Pancreas (tissue), 10 donors: ENCODE data around the gene MALRD1. TPM values are rescaled to one million over a fixed set of nuclear protein-coding genes. Genes with fewer than 3 reads are reported as not detected.

Experiments
- ATAC-seq, 4 donors: fragments of 200-7000 bp; cut with Tn5 transposase; one replicate each; pipeline versions ENCODE4 v1.8.0 to v1.9.1; 2020; ENCODE audit warnings: mild to moderate bottlenecking in 4 of 4, moderate library complexity in 4 of 4
- DNase-seq, 6 donors: peaks; one replicate each; pipeline ENCODE4 v3.0.0-alpha.2; 2020
- FAIRE-seq: peaks from 2 replicates; lab custom pipeline; 2012; peaks lifted over from hg19 to GRCh38; lab: Jason Lieb, UNC
- H3K27ac ChIP-seq, 4 donors: fragments of 200-600 bp; sonication (generic); 1 replicate in 3 of 4; 2 replicates in 1 of 4; pipeline versions ENCODE4 v1.5.0 to v1.8.0; 2020
- H3K27me3 ChIP-seq, 4 donors: fragments of 200-600 bp; one replicate each; pipeline ENCODE4 v1.8.0; 2021
- H3K36me3 ChIP-seq, 3 donors: fragments of 200-600 bp; sonication (generic) in 1 of 3; one replicate each; pipeline versions ENCODE4 v1.5.0 to v1.8.0; 2020 to 2021
- H3K4me1 ChIP-seq, 3 donors: fragments of 200-600 bp; one replicate each; pipeline ENCODE4 v1.8.0; 2021
- H3K4me3 ChIP-seq, 4 donors: fragments of 200-600 bp; sonication (generic) in 2 of 4; one replicate each; pipeline versions ENCODE4 v1.5.0 to v1.8.0; 2020 to 2021
- H3K9me3 ChIP-seq, 4 donors: fragments of 200-600 bp; one replicate each; pipeline ENCODE4 v1.8.0; 2021
- WGBS, 2 donors: extraction: QIAGEN DNeasy Blood & Tissue Kit; methylation state at CpG; one replicate each; pipeline ENCODE4 v1.1.7; 2013; 5-methylcytosine and 5-hydroxymethylcytosine counted together
- intact Hi-C, 3 donors: fragments of 100-400 bp; cut with DNase I; formaldehyde crosslinking; loops; one replicate each; pipeline versions ENCODE4 v1.11.1 to v1.14.2; 2022
- polyA plus RNA-seq, 2 donors: library from polyadenylated mRNA; stranded (reverse); fragments of 200-250 nt; gene quantifications; one replicate each; pipeline ENCODE4 v1.2.3, GENCODE V29; 2013
- total RNA-seq, 6 donors: library from RNA; stranded (reverse); fragmentation: NEBNext Ultra II Directional in 4 of 6; extraction: Animal tissue kit (Norgen Biotek cat#: 25700) in 4 of 6; gene quantifications; one replicate each; pipeline versions ENCODE4 v1.2.1 to v1.2.4, GENCODE V29; 2021 to 2023
- TF ChIP-seq, protein P1 (sequence below), 4 donors: fragments of 200-600 bp; sonication (generic) in 3 of 4; IDR thresholded peaks; one replicate each; pipeline versions ENCODE4 v1.5.0 to v1.8.0; 2021; ENCODE audit warnings: antibody characterized with exemption in 4 of 4
- donor health status: healthy with polysubstance abuse.
- donor health status: DM: no; HTN: no; CAD: no; lungs with moderate emphysema.
- donor health status: DM: no; HTN: no; CAD: no.
- donor health status: control.
- donor health status: control.
- donor health status: Bipolar disorder and iron deficiency.
- donor health status: DM: yes; HTN: yes; CAD: no.
- donor health status: DM: no; HTN: no; CAD: no.
- donor health status: DM: no; HTN: no; CAD: no.
- donor health status: DM: yes; HTN: yes; CAD: no.

Gene MALRD1
- total and polyA plus RNA-seq, 8 donors: 0.13 to 0.87 (median 0.31) TPM; not detected in 5

DNA sequence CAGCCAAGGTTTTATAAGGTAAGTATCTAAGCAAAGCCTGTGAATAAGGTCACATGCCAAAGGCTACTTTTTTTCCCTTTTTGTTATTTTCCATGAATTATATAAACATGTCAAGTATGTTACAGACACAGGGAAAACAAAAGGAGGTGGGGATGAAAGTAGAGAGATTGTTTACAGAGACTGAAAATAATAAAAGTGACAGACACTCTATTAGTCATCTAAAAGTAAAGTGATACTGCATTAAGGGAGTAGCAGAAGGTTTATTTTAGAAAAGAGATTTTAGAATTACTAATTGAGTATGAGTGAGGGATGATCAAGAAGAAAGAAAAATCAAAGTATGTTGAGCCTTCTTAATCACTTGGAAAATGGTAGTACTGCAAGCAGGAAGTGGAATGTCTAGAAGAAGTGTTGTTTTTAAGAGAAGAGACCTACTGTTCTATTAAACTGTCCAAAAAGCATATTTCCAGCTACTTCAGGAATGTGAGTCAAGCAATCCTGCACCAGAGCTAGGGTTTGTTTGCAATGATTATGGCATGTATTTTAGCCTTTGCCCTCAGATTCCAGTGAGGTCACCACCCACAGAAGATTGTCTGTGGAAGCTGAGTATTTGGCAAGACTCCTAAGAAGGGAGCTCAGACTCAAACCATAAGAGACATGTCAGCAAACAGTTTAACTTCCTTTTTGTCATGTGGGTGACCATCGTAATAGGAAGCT, 589.7 kb downstream of the MALRD1 start:
- ATAC-seq (peak in 3 of 4 donors; percentile 52 to 87 (median 86)), DNase-seq (peak in 1 of 6 donors; percentile 24), FAIRE-seq (peak; percentile 74)
- Histone ChIP-seq H3K36me3 (no peaks in the 10 kb centered on the region), H3K27me3 (no peaks in the 10 kb centered on the region), H3K27ac (peak overlapping the region in 1 of 4 donors; percentile 50), H3K4me3 (no peak overlapping the region), H3K4me1 (no peaks in the 10 kb centered on the region), H3K9me3 (no peaks in the 10 kb centered on the region)
- intact Hi-C loops: no loop called here
- 34 to 52% methylated on average over 1 of the region's 1 CpG for WGBS, 2 donors
- TF ChIP-seq, protein P1, sequence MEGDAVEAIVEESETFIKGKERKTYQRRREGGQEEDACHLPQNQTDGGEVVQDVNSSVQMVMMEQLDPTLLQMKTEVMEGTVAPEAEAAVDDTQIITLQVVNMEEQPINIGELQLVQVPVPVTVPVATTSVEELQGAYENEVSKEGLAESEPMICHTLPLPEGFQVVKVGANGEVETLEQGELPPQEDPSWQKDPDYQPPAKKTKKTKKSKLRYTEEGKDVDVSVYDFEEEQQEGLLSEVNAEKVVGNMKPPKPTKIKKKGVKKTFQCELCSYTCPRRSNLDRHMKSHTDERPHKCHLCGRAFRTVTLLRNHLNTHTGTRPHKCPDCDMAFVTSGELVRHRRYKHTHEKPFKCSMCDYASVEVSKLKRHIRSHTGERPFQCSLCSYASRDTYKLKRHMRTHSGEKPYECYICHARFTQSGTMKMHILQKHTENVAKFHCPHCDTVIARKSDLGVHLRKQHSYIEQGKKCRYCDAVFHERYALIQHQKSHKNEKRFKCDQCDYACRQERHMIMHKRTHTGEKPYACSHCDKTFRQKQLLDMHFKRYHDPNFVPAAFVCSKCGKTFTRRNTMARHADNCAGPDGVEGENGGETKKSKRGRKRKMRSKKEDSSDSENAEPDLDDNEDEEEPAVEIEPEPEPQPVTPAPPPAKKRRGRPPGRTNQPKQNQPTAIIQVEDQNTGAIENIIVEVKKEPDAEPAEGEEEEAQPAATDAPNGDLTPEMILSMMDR (IDR thresholded peaks at IDR 0.05): no peak

- H3K27ac ChIP-seq: peak overlapping the region in 2 of 4 donors; percentile 30 to 43
- no peaks in the 10 kb centered on the region for H3K27me3 ChIP-seq
- no peaks in the 10 kb centered on the region for H3K9me3 ChIP-seq
- WGBS, 2 donors: 69 to 79% methylated on average over 3 of the region's 3 CpGs
- TF ChIP-seq, protein P1 (IDR thresholded peaks at IDR 0.05): no peak
- ATAC-seq (peak in 2 of 4 donors; percentile 13 to 55), DNase-seq (no peak), FAIRE-seq (no peak)
- no peaks in the 10 kb centered on the region for H3K4me1 ChIP-seq
- no peaks in the 10 kb centered on the region for H3K36me3 ChIP-seq
- intact Hi-C loops: no loop called here
- no peak overlapping the region for H3K4me3 ChIP-seq
Observed at GRCh38 chr10:19638896-19639233, 590.3 kb downstream of the MALRD1 start.

GRCh38 chr10:19640566-19641263, 592.1 kb downstream of the MALRD1 start:
- Histone ChIP-seq H3K27me3 (no peaks in the 10 kb centered on the region), H3K9me3 (no peaks in the 10 kb centered on the region), H3K4me1 (no peaks in the 10 kb centered on the region), H3K4me3 (no peak overlapping the region), H3K27ac (no peak overlapping the region), H3K36me3 (no peaks in the 10 kb centered on the region)
- WGBS, 2 donors: 61 to 73% methylated on average over 3 of the region's 3 CpGs
- TF ChIP-seq, protein P1 (IDR thresholded peaks at IDR 0.05): no peak
- FAIRE-seq (no peak), DNase-seq (no peak), ATAC-seq (no peak)
- intact Hi-C loops: no loop called here

GRCh38 chr10:19651549-19651948, 602.9 kb downstream of the MALRD1 start:
- TF ChIP-seq, protein P1 (IDR thresholded peaks at IDR 0.05): no peak
- FAIRE-seq (no peak), DNase-seq (no peak), ATAC-seq (no peak)
- H3K4me3 ChIP-seq: no peak overlapping the region
- peaks cover 0 to 7% (median 5%) of the 10 kb centered on the region in 3 donors for H3K4me1 ChIP-seq
- no peak overlapping the region for H3K27ac ChIP-seq
- 72 to 86% methylated on average over 1 of the region's 1 CpG for WGBS, 2 donors
- H3K36me3 ChIP-seq: no peaks in the 10 kb centered on the region
- no peaks in the 10 kb centered on the region for H3K27me3 ChIP-seq
- intact Hi-C loops: no loop called here
- H3K9me3 ChIP-seq: no peaks in the 10 kb centered on the region

DNA sequence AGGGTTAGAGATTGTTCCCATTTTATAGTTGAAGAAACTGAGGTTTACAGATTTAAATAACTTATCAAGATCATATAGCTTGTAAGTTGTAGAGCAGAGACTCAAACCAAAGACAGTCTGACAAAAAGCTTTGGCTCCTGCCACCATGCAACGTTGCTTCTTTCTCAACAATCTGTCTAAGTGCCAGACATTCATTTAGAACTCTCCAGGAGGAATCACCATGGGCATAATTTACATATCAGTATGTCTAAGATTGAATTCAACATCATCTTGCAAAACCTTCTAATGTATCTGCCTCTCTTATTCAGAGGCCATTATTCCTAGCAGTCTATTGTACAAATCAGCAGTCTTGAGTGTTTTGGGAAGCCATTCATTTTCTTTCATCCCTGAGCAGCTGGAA, 604.1 kb downstream of the MALRD1 start:
- ATAC-seq (no peak), DNase-seq (no peak), FAIRE-seq (no peak)
- intact Hi-C loops: no loop called here
- TF ChIP-seq, protein P1 (IDR thresholded peaks at IDR 0.05): no peak
- Histone ChIP-seq H3K27ac (no peak overlapping the region), H3K4me3 (no peak overlapping the region), H3K9me3 (no peaks in the 10 kb centered on the region), H3K27me3 (no peaks in the 10 kb centered on the region), H3K36me3 (no peaks in the 10 kb centered on the region), H3K4me1 (peaks cover 0 to 10% (median 9%) of the 10 kb centered on the region in 3 donors)
- 75 to 86% methylated on average over 1 of the region's 1 CpG for WGBS, 2 donors
